Activated CD8-positive, alpha-beta memory T cell treated with anti-CD3 and anti-CD28 coated beads, Interleukin-2, amount 50 U/mL, for 48 hours (primary cell): ENCODE measurements around the gene LMOD1.
"Not testable (repeated sequence)": the region's sequence is repeated elsewhere in the genome, so short reads cannot be mapped to it uniquely, and the experiment has no call there.

ENCODE experiments used
- DNase-seq: peaks from one replicate; pipeline ENCODE4 v3.0.0-alpha.2; 2020

The LMOD1 gene

GRCh38 chr1:201890806-201891450, 55.4 kb downstream of the LMOD1 start:
- no peak for DNase-seq

DNA sequence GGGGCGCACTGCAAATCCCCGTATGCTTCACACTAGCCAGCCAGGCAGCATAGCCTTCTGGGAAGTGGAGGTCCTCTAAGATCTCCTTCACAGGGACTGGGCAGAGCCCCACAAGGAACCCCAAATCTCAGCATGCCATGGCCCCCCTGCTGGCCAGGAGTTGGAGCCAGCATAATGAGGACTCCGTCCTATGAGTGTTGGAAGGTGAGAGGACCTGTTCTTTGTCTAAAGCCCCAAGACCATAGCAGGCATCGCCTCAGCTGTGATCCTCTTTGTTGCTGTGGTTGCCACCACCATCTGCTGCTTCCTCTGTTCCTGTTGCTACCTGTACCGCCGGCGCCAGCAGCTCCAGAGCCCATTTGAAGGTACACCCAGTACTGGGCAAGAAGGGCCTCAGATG, 56.1 kb downstream of the LMOD1 start:
- DNase-seq: no peak

DNA sequence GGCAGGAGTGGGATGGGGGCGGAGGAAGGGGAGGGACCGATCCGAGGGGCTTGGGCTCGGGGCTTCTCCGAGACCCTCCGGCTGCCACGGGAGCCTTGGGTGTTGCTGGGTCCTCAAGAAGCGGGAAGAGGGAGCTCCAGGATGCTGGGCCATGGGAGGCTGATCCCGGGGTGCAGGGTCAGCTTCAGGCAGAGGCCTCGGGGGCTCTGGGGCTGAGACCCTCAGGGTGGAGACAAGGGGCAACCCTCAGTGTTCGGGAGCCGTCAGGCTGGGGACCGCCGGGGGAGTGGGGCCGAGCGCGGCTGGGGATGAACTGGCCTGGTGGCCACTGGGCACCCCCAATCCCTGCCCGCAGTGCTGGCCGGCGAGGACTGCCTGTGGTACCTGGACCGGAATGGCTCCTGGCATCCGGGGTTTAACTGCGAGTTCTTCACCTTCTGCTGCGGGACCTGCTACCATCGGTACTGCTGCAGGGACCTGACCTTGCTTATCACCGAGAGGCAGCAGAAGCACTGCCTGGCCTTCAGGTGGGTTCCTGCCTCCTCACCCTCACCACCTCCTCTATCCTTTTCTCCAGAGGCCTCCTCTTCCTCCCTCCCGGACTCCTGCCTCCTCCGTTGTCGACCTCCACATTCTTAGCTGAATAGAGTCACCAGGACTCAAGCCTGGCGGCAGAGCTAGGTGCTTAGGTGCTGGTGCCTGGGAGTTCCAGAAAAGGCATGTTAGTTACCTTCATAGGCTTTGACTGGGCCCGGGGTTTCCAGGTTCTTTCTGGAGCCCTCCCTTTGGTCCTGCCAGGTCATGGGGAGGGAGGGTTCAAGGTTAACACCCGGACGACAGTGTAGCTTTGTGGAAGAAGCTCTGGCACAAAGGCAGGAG, 57.0 kb downstream of the LMOD1 start:
- no peak for DNase-seq

DNA sequence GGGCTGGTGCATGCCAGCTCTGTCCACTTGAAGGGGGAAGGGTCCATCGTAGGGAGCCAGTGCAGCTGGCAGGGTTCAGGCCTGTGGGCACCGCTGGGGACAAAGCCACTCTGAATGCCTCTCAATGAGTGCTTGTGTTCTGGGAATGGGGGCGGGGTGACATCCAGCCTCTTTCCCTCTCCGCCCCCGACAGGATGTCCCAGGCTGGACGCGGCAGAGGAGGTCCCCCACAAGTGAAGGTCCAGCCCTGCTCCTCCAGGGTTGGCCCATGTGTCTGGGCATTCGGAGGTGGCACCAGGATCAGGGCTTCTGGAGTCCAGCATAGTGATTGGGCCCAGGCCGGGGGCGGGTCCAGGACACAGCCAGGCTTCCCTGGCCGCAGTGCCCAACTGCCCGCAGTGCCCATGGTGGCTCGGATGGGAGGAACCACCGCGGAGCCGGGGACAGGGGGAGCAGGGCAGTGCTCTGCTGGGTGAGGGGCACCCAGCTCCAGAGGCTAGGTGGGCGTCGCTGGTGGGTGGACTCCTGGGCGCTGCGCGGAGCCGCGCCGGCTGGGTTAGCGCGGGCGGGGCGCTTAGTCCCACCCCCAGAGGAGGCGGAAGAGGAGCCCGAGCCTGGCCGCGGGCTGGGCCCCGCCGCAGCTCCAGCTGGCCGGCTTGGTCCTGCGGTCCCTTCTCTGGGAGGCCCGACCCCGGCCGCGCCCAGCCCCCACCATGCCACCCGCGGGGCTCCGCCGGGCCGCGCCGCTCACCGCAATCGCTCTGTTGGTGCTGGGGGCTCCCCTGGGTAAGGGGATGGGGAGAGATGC, 57.9 kb downstream of the LMOD1 start, which contains the start of gene SHISA4:
Gene SHISA4 (plus strand): TSS at position 617 of the 808 bp plus-strand sequence. CDS start 97 bp downstream, at position 714.
- no peak for DNase-seq

DNA sequence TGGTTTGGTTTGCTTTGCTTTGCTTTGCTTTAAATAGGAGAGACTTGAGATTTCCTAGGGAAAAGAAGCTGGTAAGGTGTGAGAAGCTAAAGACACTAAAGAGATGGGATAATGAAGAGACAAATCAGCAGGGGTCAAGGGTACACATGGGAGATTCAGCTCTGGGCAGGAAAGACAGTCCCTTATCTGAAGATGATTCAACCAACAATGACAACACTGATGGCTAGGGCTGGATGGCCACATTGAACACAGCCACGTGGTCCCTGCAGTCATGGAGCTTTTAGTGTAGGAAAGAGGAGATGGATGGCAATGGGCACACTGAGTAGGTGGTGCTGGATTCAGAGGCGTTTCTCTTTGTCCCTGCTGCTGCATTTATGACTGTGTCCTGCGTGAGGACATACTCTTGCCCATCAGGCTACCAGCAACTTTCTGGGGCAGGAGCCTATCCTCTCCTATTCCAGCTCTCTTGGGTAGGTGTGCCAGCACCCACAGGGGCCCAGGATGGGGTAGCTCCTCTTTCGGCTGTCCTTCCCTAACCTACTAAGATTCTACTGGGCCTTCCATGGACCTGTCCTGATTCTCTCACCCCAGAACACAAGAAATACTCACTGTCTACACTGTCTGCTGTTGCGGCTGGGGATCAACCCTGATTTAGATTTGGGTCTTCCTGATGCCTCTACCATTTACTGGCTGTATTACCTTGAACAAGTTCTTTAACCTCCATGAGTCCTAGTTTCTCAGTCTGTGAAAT, 59.1 kb downstream of the LMOD1 start:
- no peak for DNase-seq

DNA sequence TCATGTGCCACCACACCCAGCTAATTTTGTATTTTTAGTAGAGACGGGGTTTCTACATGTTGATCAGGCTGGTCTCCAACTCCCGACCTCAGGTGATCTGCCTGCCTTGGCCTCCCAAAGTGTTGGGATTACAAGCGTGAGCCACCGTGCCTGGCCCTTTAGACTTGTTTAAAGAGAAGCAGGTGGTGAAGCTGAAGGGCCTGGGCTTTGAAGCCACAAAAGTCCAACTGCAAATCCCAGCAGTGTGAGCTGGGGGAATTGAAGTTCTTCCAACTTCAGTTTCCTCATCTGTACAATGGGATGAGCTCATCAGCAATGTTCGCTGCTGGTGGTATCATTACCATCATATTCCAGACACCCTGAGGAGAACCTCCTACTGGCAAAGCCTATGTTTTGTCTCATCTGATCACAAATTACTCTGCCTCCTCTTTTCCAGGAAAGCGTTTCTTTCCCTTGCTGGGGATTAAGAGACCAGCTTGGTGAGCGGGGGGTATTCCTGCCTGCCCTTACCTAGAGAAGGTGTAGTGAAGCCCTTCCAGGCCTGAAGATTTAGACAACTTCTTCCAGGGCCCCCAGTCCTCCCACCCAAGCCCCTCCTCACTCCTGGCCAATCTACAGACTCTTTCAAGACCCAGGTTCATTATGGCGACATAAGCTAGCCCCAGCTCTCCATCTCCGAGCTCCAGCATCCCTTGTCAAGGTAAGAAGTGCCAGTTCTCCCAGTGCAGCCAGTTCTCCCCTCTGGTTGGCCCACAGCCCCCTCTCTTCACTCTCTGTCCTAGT, 60.1 kb downstream of the LMOD1 start:
- DNase-seq: no peak

DNA sequence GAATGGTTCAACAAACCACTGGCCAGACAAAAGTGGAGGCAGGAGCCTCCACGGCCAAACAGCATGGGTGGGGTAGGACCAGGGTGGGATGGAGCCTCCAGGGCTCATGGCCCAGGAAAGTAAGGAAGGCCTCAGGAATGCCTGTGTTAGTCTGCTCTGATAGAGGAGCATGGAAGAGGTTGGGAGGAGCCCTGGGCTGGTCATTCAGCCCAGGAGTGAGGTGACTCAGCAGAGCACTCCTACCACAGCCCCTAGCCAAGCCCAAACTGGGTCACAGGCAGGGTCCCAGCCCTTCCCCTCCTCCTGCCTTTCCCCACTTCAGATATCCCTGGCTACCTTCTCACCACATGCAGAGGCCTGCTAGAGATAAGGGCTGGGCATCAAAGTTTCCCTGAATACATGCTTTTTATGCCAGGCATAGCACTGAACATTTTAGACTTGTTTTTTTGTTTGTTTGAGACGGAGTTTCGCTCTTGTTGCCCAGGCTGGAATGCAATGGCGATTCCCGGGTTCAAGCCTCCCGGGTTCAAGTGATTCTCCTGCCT, 60.7 kb downstream of the LMOD1 start:
- no peak for DNase-seq

DNA sequence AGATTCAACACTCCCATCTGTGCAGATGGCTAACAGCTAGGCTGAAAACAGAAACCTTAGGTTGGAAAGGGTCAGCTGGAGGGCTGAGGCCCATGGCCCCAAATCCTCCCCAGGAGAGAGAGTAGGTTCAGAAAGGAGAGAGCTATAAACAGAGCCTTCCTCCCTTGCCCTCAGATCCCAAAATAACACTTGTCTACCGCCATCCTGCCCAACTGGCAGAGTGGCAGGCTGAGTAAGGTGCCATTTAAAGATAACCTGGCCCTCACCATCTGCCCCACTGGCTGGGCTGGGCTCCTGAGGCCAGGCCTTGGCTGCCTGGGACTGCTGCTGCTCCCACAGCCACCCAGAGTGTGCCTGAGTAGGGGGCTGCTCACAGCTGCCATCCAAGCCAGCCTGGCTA, 61.9 kb downstream of the LMOD1 start:
- DNase-seq: no peak

DNA sequence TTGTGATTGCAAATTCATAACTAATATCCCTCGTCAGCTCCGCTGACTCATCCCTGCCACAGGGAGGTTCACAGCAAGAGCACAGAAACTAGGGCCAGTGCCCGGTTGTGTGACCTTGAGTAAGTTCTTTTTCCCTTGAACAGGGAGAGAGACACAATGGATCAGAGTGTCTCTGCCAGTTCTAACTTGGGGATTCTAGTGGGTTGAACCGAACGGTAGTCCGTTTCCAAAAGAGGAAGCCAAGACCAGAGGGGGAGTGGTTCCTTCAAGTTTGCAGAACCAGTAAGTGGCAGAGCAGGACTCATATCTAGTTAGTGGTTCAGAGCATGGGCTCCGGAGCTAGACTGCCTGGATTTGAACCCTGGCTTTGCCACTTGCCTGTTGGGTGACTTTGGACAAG, 62.6 kb downstream of the LMOD1 start:
- no peak for DNase-seq

DNA sequence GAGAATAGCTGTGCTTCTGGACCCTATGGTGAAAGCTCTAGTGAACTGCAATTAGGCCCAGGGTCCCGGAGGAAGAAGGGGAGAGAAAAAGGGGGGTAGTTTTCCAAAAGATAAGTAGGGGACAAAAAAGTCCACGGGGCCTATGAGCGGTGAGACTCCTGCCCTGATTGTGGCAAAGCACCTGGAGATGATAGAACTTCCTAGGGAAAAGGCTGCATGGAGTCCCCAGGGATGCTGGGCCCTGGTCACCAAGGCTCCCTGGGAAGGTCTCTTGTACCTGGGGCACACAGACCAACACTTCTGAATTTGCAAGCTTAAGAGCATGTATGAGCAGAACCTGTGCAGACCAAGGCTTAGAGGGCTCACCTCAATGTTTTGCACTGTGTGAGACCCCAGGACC, 63.1 kb downstream of the LMOD1 start:
- no peak for DNase-seq

DNA sequence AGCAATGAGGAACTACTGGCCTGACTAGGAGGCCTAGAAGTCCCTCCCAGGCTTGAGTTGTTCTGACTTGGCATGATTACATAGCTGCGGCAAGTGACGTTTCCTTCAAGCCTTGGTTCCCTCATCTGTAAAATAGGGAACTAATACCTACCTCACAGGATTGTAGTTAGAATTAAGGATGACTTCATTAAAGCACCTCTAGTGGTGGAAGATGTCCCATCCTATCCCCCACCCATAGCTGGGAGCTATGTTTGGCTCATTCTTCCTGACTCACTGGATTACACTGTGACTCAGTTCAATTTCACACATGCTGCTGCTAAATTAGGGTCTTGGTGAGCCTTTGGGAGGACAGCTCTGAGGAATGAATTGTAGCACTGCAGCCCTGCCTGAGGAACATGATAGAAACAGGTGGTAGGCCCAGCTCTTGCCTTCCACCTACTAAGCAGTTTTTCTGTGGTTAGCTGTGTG, 63.6 kb downstream of the LMOD1 start:
- DNase-seq: peak; percentile 46

DNA sequence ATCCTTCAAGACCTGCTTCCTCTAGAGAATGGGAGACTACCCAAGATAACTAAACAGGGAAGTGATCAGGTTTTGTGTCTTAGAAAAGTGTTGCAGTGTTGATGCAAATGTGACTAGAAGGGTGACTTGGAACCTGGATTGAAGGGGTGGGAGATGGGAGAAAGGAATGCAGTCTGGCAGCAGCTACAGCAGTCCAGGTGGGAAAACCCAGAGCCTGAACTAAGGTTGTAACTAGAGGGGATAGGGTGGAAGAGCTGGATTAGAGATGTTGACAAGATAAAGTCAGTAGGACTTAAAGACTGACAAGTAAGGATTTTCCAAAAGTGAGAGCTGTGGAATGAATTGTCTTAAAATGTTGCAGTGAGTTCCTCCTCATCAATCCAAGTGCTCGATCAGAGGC, 64.7 kb downstream of the LMOD1 start:
- DNase-seq: no peak

GRCh38 chr1:201880928-201881571, 65.3 kb downstream of the LMOD1 start:
- DNase-seq: peak; percentile 29

- peak; percentile 49 for DNase-seq
These were observed 68.4 kb downstream of the LMOD1 start for GRCh38 chr1:201877877-201878401.

- DNase-seq: no peak
These were observed 70.1 kb downstream of the LMOD1 start for GRCh38 chr1:201876148-201876818.

GRCh38 chr1:201874672-201875071, 71.7 kb downstream of the LMOD1 start:
- DNase-seq: no peak

- no peak for DNase-seq
These were observed 76.0 kb downstream of the LMOD1 start for GRCh38 chr1:201870397-201870796.

GRCh38 chr1:201861448-201861847, 84.9 kb downstream of the LMOD1 start:
- no peak for DNase-seq

GRCh38 chr1:201859424-201859823, 86.9 kb downstream of the LMOD1 start:
- DNase-seq: no peak

GRCh38 chr1:201856722-201857121, 89.6 kb downstream of the LMOD1 start:
- not testable (repeated sequence) for DNase-seq
